Erythroblast (primary cell): ENCODE data around the gene NEGR1.

ENCODE experiments used
- GATA1 ChIP-seq: IDR thresholded peaks from 2 replicates; pipeline ENCODE4 v1.6.1; 2011; ENCODE audit warnings: low read depth, mild to moderate bottlenecking, control low read depth, low read length, moderate library complexity
- POLR2A ChIP-seq: IDR thresholded peaks from 2 replicates; pipeline ENCODE4 v1.6.1; 2011; ENCODE audit warnings: mild to moderate bottlenecking, low read length

GRCh38 chr1:71572038-71572437, 710.3 kb downstream of the NEGR1 start:
- TF ChIP-seq POLR2A (no peak), GATA1 (no peak)
